ENCODE results near the gene GPC5.

DNA sequence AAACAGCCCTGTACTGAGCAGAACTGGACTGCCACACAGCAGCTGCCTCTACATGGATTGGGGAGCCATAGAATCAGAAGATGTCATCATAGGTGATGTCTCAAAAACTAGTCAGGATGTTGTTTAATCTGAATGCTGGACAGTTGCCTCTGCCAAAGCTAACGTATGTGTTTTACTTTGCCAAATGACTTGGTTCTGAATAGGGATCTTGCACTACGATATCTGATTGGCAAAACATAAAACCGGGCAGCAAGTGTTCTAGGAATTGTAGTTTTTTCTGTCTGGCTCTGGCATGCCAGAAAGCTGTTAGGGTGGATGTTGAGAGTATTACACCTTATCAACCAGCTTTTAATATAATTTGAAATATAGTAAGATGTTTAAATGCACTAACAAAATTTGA lies 645.9 kb downstream of the GPC5 start:
- TF ChIP-seq, protein P1, sequence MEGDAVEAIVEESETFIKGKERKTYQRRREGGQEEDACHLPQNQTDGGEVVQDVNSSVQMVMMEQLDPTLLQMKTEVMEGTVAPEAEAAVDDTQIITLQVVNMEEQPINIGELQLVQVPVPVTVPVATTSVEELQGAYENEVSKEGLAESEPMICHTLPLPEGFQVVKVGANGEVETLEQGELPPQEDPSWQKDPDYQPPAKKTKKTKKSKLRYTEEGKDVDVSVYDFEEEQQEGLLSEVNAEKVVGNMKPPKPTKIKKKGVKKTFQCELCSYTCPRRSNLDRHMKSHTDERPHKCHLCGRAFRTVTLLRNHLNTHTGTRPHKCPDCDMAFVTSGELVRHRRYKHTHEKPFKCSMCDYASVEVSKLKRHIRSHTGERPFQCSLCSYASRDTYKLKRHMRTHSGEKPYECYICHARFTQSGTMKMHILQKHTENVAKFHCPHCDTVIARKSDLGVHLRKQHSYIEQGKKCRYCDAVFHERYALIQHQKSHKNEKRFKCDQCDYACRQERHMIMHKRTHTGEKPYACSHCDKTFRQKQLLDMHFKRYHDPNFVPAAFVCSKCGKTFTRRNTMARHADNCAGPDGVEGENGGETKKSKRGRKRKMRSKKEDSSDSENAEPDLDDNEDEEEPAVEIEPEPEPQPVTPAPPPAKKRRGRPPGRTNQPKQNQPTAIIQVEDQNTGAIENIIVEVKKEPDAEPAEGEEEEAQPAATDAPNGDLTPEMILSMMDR (IDR thresholded peaks at IDR 0.05; ENCODE audit: insufficient read depth, low read length, poor library complexity, severe bottlenecking), result no peak
- TF ChIP-seq EZH2phosphoT487 (conservative IDR thresholded peaks at IDR 0.05; ENCODE audit: low read length), result no peak

Measured in SU-DHL-6 (cell line).